ENCODE results near the gene CFAP46.

DNA sequence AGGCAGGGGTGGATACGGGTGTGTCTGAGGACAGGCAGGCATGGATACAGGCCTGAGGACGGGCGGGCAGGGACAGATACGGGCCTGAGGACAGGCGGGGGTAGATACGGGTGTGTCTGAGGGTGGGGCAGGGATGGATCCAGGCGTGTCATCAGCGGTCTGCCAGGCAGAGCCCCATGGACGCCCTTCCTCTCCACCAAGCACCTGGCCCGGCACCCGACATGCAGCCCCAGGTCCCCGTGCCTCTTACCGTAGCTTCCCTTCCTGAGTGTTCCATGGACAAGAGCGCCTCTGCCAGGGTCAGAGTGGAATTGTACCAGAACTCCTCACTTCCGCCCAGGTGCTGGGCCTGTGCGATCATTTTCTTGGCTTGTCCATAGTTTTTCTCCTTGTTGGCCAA lies 81.8 kb downstream of the CFAP46 start:
- TF ChIP-seq CTCF (conservative IDR thresholded peaks at IDR 0.05; ENCODE audit: low read length) = no peak
- no peak for TF ChIP-seq EZH2phosphoT487 (IDR thresholded peaks at IDR 0.05; ENCODE audit: borderline replicate concordance, low read depth, low read length)
